Adrenal gland (tissue), 12 donors: ENCODE measurements around the gene ANKFN1. TPM values are rescaled to one million over a fixed set of nuclear protein-coding genes. Genes with fewer than 3 reads are reported as not detected.

Experiments
- DNase-seq, 7 donors: peaks; one replicate each; pipeline ENCODE4 v3.0.0-alpha.2; 2019 to 2020
- H3K27ac ChIP-seq, 5 donors: fragments of 200-600 bp; sonication (generic) in 4 of 5; 1 replicate in 3 of 5; 2 replicates in 2 of 5; pipeline versions ENCODE4 v1.5.1 to v1.8.0; 2016 to 2020; ENCODE audit warnings: mild to moderate bottlenecking in 1 of 5
- H3K27me3 ChIP-seq: fragments of 200-600 bp; 2 replicates; pipeline ENCODE4 v1.8.0; 2021
- H3K36me3 ChIP-seq, 2 donors: fragments of 200-600 bp; replicated peaks in 1 of 2; 1 replicate in 1 of 2; 2 replicates in 1 of 2; pipeline versions ENCODE4 v1.5.1 to v1.8.0; 2018 to 2022
- H3K4me1 ChIP-seq, 2 donors: fragments of 200-600 bp; replicated peaks in 1 of 2; 1 replicate in 1 of 2; 2 replicates in 1 of 2; pipeline versions ENCODE4 v1.5.1 to v1.8.0; 2018 to 2021
- H3K4me3 ChIP-seq, 4 donors: fragments of 200-600 bp; sonication (generic) in 3 of 4; one replicate each; pipeline ENCODE4 v1.5.1; 2016 to 2018
- H3K9me3 ChIP-seq, 3 donors: fragments of 200-600 bp; sonication (generic) in 1 of 3; replicated peaks in 1 of 3; 1 replicate in 2 of 3; 2 replicates in 1 of 3; pipeline versions ENCODE4 v1.5.1 to v1.8.0; 2016 to 2021
- POLR2A ChIP-seq, 2 donors: fragments of 450-650 bp; IDR thresholded peaks; one replicate each; pipeline ENCODE4 v1.6.1; 2017; ENCODE audit warnings: antibody characterized with exemption in 2 of 2, mild to moderate bottlenecking in 2 of 2, moderate library complexity in 1 of 2
- WGBS, 4 donors: extraction: QIAGEN DNeasy Blood & Tissue Kit in 2 of 4; methylation state at CpG; one replicate each; pipeline versions ENCODE4 v1.1.5 to v1.1.7; 2013 to 2017; 5-methylcytosine and 5-hydroxymethylcytosine counted together
- intact Hi-C, 2 donors: fragments of 100-400 bp; cut with DNase I; formaldehyde crosslinking; loops; one replicate each; pipeline versions ENCODE4 v1.14.1 to v1.15.0; 2022 to 2023
- polyA plus RNA-seq, 3 donors: library from polyadenylated mRNA; stranded (reverse); fragments of 200-250 nt in 2 of 3; fragments of 350-450 nt in 1 of 3; fragmentation: Illumina TruSeq in 1 of 3; extraction: RNeasy Lipid Tissue Mini Kit (QIAGEN cat#74804) in 1 of 3; gene quantifications; one replicate each; pipeline ENCODE4 v1.2.3, GENCODE V29; 2013 to 2014
- total RNA-seq, 9 donors: library from RNA; depleted of rRNA in 4 of 9; stranded (reverse); fragments of >200 nt in 4 of 9; fragments of 120-200 nt in 1 of 9; fragmentation: NEBNext Ultra II Directional in 1 of 9; extraction: Animal tissue kit (Norgen Biotek cat#: 25700) in 1 of 9; gene quantifications; one replicate each; pipeline versions ENCODE4 v1.1.0 to v1.2.4, GENCODE V29; 2013 to 2023
- TF ChIP-seq, protein P1 (sequence below), 6 experiments: fragments of 450-650 bp in 4 of 6; fragments of 200-600 bp in 2 of 6; sonication (generic) in 1 of 6; IDR thresholded peaks; 1 replicate in 5 of 6; 2 replicates in 1 of 6; pipeline versions ENCODE4 v1.5.1 to v1.8.0; 2016 to 2021; ENCODE audit warnings: antibody characterized with exemption in 6 of 6, mild to moderate bottlenecking in 2 of 6, moderate library complexity in 1 of 6
- donor health status: healthy with polysubstance abuse.
- donor health status: Bipolar disorder and iron deficiency.
- donor health status: DM: yes; HTN: yes; CAD: no.
- donor health status: DM: no; HTN: no; CAD: no.
- donor health status: DM: no; HTN: no; CAD: no.
- donor health status: DM: yes; HTN: yes; CAD: no.

The ANKFN1 gene
- total and polyA plus RNA-seq, 12 donors: 0.18 to 1.6 (median 0.41) TPM; not detected in 5

DNA sequence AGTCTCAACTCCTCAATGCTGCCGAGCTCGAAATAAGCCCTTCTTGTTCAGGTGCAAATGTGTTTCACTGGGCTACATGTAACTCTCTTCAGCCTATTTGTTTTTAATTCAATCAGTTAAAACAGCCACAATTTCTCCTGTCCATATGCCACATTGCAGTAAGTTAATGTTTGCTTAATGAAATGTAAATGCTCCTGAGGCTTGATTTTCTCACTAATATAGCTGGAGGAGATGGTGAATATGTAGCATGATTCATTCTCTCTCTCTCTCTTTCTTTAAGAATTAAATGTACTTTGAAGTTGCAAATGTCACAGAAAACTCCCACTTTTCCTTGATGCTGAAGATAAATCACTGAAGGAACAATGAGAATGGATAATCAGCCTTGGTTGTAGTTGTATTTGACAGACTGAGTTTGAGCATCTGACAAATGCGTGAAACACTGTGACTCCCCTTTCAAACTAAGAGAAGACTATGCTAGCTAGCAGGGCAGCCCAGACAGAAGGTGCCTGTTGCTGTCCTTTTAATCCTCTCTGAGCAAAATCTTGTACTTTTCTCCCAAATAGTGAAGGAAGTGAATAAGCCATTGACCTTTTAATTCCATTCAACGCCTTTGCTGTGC lies 161.8 kb downstream of the ANKFN1 start:
- Histone ChIP-seq H3K36me3 (no peaks in the 10 kb centered on the region), H3K27ac (no peak overlapping the region), H3K4me3 (no peak overlapping the region), H3K4me1 (no peaks in the 10 kb centered on the region), H3K9me3 (no peaks in the 10 kb centered on the region), H3K27me3 (no peaks in the 10 kb centered on the region)
- TF ChIP-seq, protein P1, sequence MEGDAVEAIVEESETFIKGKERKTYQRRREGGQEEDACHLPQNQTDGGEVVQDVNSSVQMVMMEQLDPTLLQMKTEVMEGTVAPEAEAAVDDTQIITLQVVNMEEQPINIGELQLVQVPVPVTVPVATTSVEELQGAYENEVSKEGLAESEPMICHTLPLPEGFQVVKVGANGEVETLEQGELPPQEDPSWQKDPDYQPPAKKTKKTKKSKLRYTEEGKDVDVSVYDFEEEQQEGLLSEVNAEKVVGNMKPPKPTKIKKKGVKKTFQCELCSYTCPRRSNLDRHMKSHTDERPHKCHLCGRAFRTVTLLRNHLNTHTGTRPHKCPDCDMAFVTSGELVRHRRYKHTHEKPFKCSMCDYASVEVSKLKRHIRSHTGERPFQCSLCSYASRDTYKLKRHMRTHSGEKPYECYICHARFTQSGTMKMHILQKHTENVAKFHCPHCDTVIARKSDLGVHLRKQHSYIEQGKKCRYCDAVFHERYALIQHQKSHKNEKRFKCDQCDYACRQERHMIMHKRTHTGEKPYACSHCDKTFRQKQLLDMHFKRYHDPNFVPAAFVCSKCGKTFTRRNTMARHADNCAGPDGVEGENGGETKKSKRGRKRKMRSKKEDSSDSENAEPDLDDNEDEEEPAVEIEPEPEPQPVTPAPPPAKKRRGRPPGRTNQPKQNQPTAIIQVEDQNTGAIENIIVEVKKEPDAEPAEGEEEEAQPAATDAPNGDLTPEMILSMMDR (IDR thresholded peaks at IDR 0.05): no peak
- TF ChIP-seq POLR2A (IDR thresholded peaks at IDR 0.05): no peak
- WGBS, 4 donors: 56 to 80% (median 70%) methylated on average over 4 of the region's 4 CpGs
- intact Hi-C loops: no loop called here
- DNase-seq: no peak

DNA sequence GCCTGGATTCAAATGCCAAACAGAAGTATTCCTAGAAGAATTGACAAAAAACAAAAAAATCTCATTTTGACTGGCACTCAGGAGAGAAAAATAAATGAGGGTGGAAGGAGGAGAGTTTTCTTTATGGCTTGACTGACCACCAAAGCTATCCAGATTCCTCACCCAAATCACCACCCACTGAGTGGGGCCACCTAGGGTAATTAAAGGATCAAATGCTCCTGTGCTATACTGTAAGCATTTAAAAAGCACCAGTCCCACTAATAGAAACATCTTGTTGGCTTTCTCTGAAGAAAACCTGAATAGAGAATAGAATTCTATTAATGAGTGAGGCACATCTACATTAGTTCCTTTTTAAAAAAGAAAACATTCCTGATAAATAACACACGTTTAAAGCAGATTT lies 163.3 kb downstream of the ANKFN1 start:
- Histone ChIP-seq H3K9me3 (no peaks in the 10 kb centered on the region), H3K4me3 (no peak overlapping the region), H3K36me3 (no peaks in the 10 kb centered on the region), H3K27me3 (no peaks in the 10 kb centered on the region), H3K4me1 (no peaks in the 10 kb centered on the region), H3K27ac (no peak overlapping the region)
- intact Hi-C loops: no loop called here
- TF ChIP-seq, protein P1 (IDR thresholded peaks at IDR 0.05): no peak
- no peak for TF ChIP-seq POLR2A (IDR thresholded peaks at IDR 0.05)
- DNase-seq: no peak
- 44 to 50% (median 48%) methylated on average over 1 of the region's 1 CpG for WGBS, 4 donors

DNA sequence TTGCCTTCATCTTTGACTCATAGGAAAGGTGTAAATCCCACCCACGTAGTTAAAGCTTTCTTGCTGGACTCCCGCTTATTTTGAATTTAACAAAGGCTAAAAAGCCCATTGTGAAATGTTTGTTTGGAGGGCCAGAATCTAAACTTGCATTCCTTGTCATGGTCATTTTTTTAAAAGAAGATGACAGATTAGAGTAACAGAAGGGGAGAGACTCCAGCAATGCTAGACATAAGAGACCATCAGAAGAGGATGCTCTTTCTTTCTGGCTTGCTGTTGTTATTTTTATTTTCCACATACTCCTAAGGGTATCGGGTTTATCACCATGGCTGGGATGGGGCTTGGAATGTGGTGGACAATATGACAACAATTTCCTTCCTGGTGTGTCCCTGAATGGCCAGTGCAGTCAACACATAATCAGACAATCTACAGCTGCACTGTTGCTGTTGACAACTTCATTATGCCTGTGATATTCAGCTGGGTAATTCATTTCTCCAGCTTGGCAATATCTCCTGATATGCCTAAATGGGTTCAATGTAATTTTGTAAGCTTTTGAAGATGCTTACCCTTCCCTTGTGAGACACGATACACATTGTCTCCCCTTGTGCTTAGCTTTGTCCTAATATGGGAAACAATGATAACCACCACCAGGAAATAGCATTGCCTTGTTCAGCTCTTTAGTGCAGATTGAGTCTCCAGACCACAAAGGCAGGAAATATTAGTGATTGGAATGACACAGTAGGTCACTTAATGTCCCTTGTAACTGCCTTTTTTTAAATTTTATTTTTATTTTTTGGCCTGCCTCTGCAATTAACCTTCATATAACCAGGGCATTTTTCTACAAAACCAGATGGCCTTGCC lies 164.3 kb downstream of the ANKFN1 start:
- TF ChIP-seq, protein P1 (IDR thresholded peaks at IDR 0.05): no peak
- no peak for TF ChIP-seq POLR2A (IDR thresholded peaks at IDR 0.05)
- Histone ChIP-seq H3K4me1 (no peaks in the 10 kb centered on the region), H3K27ac (no peak overlapping the region), H3K36me3 (no peaks in the 10 kb centered on the region), H3K27me3 (no peaks in the 10 kb centered on the region), H3K4me3 (no peak overlapping the region), H3K9me3 (no peaks in the 10 kb centered on the region)
- DNase-seq: no peak
- 54 to 60% (median 55%) methylated on average over 4 of the region's 4 CpGs for WGBS, 4 donors
- intact Hi-C loops: no loop called here

DNA sequence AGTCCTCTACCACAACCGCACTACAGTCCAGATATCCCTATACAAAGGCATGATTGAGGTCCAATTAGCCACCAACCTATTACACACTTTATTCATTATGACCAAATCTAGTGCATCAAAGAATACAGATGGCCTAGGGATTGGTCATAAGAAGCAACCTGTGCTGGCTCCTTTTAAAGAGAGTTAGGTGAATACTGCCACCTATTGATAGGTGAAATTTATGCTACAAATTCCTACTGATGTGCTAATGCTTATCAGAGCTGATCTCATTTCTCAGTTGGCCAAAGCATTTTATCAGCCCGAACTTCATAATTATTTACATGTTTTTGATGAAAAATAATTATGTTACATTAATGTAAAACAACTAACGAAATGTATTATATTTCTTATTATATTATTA lies 166.3 kb downstream of the ANKFN1 start:
- TF ChIP-seq, protein P1 (IDR thresholded peaks at IDR 0.05): peak in 5 of 6 experiments; percentile 29 to 48 (median 45)
- TF ChIP-seq POLR2A (IDR thresholded peaks at IDR 0.05): no peak
- no peaks in the 10 kb centered on the region for H3K36me3 ChIP-seq
- no peak for DNase-seq
- no peaks in the 10 kb centered on the region for H3K9me3 ChIP-seq
- no peaks in the 10 kb centered on the region for H3K27me3 ChIP-seq
- 30 to 40% (median 34%) methylated on average over 3 of the region's 3 CpGs for WGBS, 4 donors
- no peak overlapping the region for H3K4me3 ChIP-seq
- H3K27ac ChIP-seq: no peak overlapping the region
- intact Hi-C loops: no loop called here
- no peaks in the 10 kb centered on the region for H3K4me1 ChIP-seq
